CD4-positive, alpha-beta memory T cell (primary cell): Measurements from ENCODE around the gene PPP1R12A. TPM values are rescaled to one million over a fixed set of nuclear protein-coding genes. Genes with fewer than 3 reads are reported as not detected.

Experiments used
- CTCF ChIA-PET: fragments of 350-600 bp; sonication (Branson Sonifier 250); formaldehyde crosslinking; loops from one replicate; lab custom pipeline; 2021; ENCODE audit warnings: inconsistent platforms; ENCODE audit not compliant: partially characterized antibody; lab: Charles Lee
- POLR2A ChIA-PET: fragments of 350-600 bp; sonication (Branson Sonifier 250); formaldehyde crosslinking; loops from one replicate; lab custom pipeline; 2021; ENCODE audit not compliant: partially characterized antibody; lab: Charles Lee
- DNase-seq, 5 donors: peaks; one replicate each; pipeline versions ENCODE4 v3.0.0 to v3.0.0-alpha.2; 2020 to 2022; ENCODE audit warnings: mixed read lengths in 1 of 5
- H3K27ac ChIP-seq: one replicate; pipeline ENCODE4 v1.7.0; 2013; ENCODE audit warnings: low read depth, low read length
- H3K27me3 ChIP-seq: 2 replicates; pipeline ENCODE4 v1.7.0; 2013; ENCODE audit warnings: mild to moderate bottlenecking, low read length, moderate library complexity; ENCODE audit not compliant: insufficient read depth
- H3K36me3 ChIP-seq: 2 replicates; pipeline ENCODE4 v1.7.0; 2013; ENCODE audit warnings: mild to moderate bottlenecking, low read length, moderate library complexity; ENCODE audit not compliant: insufficient read depth
- H3K4me1 ChIP-seq: 2 replicates; pipeline ENCODE4 v1.7.0; 2013; ENCODE audit warnings: mild to moderate bottlenecking, low read length, moderate library complexity; ENCODE audit not compliant: insufficient read depth
- H3K4me3 ChIP-seq, 2 donors: one replicate each; pipeline ENCODE4 v1.7.0; 2013; ENCODE audit warnings: low read length in 2 of 2, mild to moderate bottlenecking in 1 of 2
- H3K9me3 ChIP-seq, 2 donors: one replicate each; pipeline ENCODE4 v1.7.0; 2013; ENCODE audit warnings: low read length in 2 of 2, control low read depth in 1 of 2; ENCODE audit not compliant: control insufficient read depth in 1 of 2
- H3K27ac Mint-ChIP-seq, 7 donors: one replicate each; pipeline ENCODE4 v1.8.0; 2020 to 2021; ENCODE audit warnings: mixed read lengths in 7 of 7, mild to moderate bottlenecking in 6 of 7, inconsistent platforms in 3 of 7, moderate library complexity in 3 of 7
- H3K27me3 Mint-ChIP-seq, 2 donors: one replicate each; pipeline ENCODE4 v1.8.0; 2020 to 2021; ENCODE audit warnings: mixed read lengths in 2 of 2
- H3K36me3 Mint-ChIP-seq, 2 donors: one replicate each; pipeline ENCODE4 v1.8.0; 2020 to 2021; ENCODE audit warnings: mixed read lengths in 2 of 2, inconsistent platforms in 1 of 2, mild to moderate bottlenecking in 1 of 2
- H3K4me1 Mint-ChIP-seq, 4 donors: one replicate each; pipeline ENCODE4 v1.8.0; 2020 to 2021; ENCODE audit warnings: mixed read lengths in 4 of 4, mild to moderate bottlenecking in 1 of 4
- H3K4me3 Mint-ChIP-seq, 8 donors: one replicate each; pipeline ENCODE4 v1.8.0; 2020 to 2021; ENCODE audit warnings: mixed read lengths in 8 of 8, mild to moderate bottlenecking in 7 of 8, moderate library complexity in 6 of 8, inconsistent platforms in 3 of 8
- H3K9me3 Mint-ChIP-seq, 8 donors: one replicate each; pipeline ENCODE4 v1.8.0; 2020 to 2021; ENCODE audit warnings: mixed read lengths in 8 of 8, mild to moderate bottlenecking in 5 of 8, inconsistent platforms in 3 of 8, moderate library complexity in 1 of 8
- intact Hi-C: fragments of 100-400 bp; cut with micrococcal nuclease; formaldehyde crosslinking; loops from one replicate; pipeline ENCODE4 v1.15.1; 2023
- polyA plus RNA-seq, 2 donors: library from polyadenylated mRNA; unstranded; fragments of 300-500 nt; fragmentation: Illumina TruSeq; gene quantifications; one replicate each; pipeline ENCODE4 v1.2.3, GENCODE V29; 2021
- total RNA-seq, 2 experiments: library from RNA; stranded (reverse); gene quantifications; one replicate each; pipeline ENCODE4 v1.2.3, GENCODE V29; 2021

The PPP1R12A gene
- total and polyA plus RNA-seq, 4 experiments from 2014 or later, result 73.1 to 130 (median 128) TPM

GRCh38 chr12:79848339-79848738 lies 86.6 kb downstream of the PPP1R12A start:
- peaks cover 26 to 49% of the 10 kb centered on the region in 2 donors for H3K36me3 Mint-ChIP-seq
- H3K36me3 ChIP-seq, result peaks cover 14% of the 10 kb centered on the region
- no peaks in the 10 kb centered on the region for H3K27me3 ChIP-seq
- H3K4me3 ChIP-seq, result no peak overlapping the region
- peaks cover 0 to 22% (median 14%) of the 10 kb centered on the region in 8 donors for H3K9me3 Mint-ChIP-seq
- peak overlapping the region in 6 of 7 donors; percentile 17 to 62 (median 42) for H3K27ac Mint-ChIP-seq
- H3K4me1 Mint-ChIP-seq, result peaks cover 35 to 55% (median 47%) of the 10 kb centered on the region in 4 donors
- no peaks in the 10 kb centered on the region for H3K9me3 ChIP-seq
- ChIA-PET POLR2A (no interaction called here), CTCF (no interaction called here)
- DNase-seq, result peak in 2 of 5 donors; percentile 13 to 18
- H3K4me3 Mint-ChIP-seq, result peak overlapping the region in 5 of 8 donors; percentile 29 to 70 (median 65)
- peaks cover 25% of the 10 kb centered on the region for H3K4me1 ChIP-seq
- intact Hi-C loops, result no loop called here
- no peak overlapping the region for H3K27ac ChIP-seq
- no peaks in the 10 kb centered on the region for H3K27me3 Mint-ChIP-seq

DNA sequence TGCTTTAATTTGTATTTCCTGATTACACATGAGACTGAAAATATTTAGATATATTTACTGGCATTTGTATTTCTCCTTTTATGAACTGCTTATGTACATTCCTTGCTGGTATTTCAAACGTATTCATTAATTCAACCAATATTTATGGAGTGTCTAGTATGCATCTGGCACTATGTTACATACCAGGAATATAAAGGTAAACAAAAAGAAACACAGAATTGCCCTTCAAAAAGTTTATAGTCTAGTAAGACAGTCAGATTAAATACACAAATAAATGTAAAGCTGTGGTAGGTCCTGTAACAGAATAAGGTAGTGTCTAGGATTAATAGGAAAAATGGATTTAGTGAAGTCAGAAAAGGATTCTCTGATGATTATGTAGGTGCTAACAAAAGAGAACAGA lies 87.5 kb downstream of the PPP1R12A start:
- Mint-ChIP-seq H3K36me3 (peaks cover 27 to 47% of the 10 kb centered on the region in 2 donors), H3K27me3 (no peaks in the 10 kb centered on the region), H3K4me1 (peaks cover 41 to 63% (median 54%) of the 10 kb centered on the region in 4 donors), H3K4me3 (peak overlapping the region in 1 of 8 donors; percentile 2), H3K27ac (peak overlapping the region in 4 of 7 donors; percentile 2 to 43 (median 13)), H3K9me3 (peaks cover 0 to 16% (median 10%) of the 10 kb centered on the region in 8 donors)
- peaks cover 14% of the 10 kb centered on the region for H3K36me3 ChIP-seq
- ChIA-PET CTCF (no interaction called here), POLR2A (no interaction called here)
- H3K4me3 ChIP-seq, result no peak overlapping the region
- H3K4me1 ChIP-seq, result peaks cover 33% of the 10 kb centered on the region
- no peak overlapping the region for H3K27ac ChIP-seq
- no peaks in the 10 kb centered on the region for H3K9me3 ChIP-seq
- DNase-seq, result no peak
- H3K27me3 ChIP-seq, result no peaks in the 10 kb centered on the region
- intact Hi-C loops, result no loop called here

- H3K4me3 ChIP-seq, result no peak overlapping the region
- H3K9me3 Mint-ChIP-seq, result peaks cover 0 to 7% (median 2%) of the 10 kb centered on the region in 8 donors
- no peak overlapping the region for H3K27ac ChIP-seq
- peak overlapping the region in 2 of 7 donors; percentile 18 to 62 for H3K27ac Mint-ChIP-seq
- H3K4me1 Mint-ChIP-seq, result peaks cover 46 to 73% (median 58%) of the 10 kb centered on the region in 4 donors
- H3K27me3 ChIP-seq, result no peaks in the 10 kb centered on the region
- peaks cover 17% of the 10 kb centered on the region for H3K36me3 ChIP-seq
- DNase-seq, result no peak
- CTCF ChIA-PET, result no interaction called here
- intact Hi-C loops, result no loop called here
- POLR2A ChIA-PET, result no interaction called here
- peaks cover 43% of the 10 kb centered on the region for H3K4me1 ChIP-seq
- H3K9me3 ChIP-seq, result no peaks in the 10 kb centered on the region
- H3K4me3 Mint-ChIP-seq, result peak overlapping the region in 4 of 8 donors; percentile 0 to 51 (median 42)
- H3K36me3 Mint-ChIP-seq, result peaks cover 47 to 58% of the 10 kb centered on the region in 2 donors
- no peaks in the 10 kb centered on the region for H3K27me3 Mint-ChIP-seq
These were observed 90.2 kb downstream of the PPP1R12A start for GRCh38 chr12:79844693-79845092.

GRCh38 chr12:79843978-79844377 lies 90.9 kb downstream of the PPP1R12A start:
- peak overlapping the region in 1 of 8 donors; percentile 51 for H3K4me3 Mint-ChIP-seq
- no peaks in the 10 kb centered on the region for H3K27me3 Mint-ChIP-seq
- peaks cover 44 to 74% (median 56%) of the 10 kb centered on the region in 4 donors for H3K4me1 Mint-ChIP-seq
- Histone ChIP-seq H3K36me3 (peaks cover 25% of the 10 kb centered on the region), H3K27ac (no peak overlapping the region), H3K9me3 (no peaks in the 10 kb centered on the region), H3K4me3 (no peak overlapping the region), H3K4me1 (peaks cover 36% of the 10 kb centered on the region), H3K27me3 (no peaks in the 10 kb centered on the region)
- peaks cover 0 to 14% (median 7%) of the 10 kb centered on the region in 8 donors for H3K9me3 Mint-ChIP-seq
- intact Hi-C loops, result no loop called here
- peak overlapping the region in 2 of 7 donors; percentile 2 to 25 for H3K27ac Mint-ChIP-seq
- DNase-seq, result no peak
- ChIA-PET POLR2A (interaction anchor here (0.6 kb wide), 1 partner anchor 737 kb away, joined by 3 read pairs; no protein-coding TSS in a partner anchor), CTCF (no interaction called here)
- H3K36me3 Mint-ChIP-seq, result peaks cover 53 to 65% of the 10 kb centered on the region in 2 donors

DNA sequence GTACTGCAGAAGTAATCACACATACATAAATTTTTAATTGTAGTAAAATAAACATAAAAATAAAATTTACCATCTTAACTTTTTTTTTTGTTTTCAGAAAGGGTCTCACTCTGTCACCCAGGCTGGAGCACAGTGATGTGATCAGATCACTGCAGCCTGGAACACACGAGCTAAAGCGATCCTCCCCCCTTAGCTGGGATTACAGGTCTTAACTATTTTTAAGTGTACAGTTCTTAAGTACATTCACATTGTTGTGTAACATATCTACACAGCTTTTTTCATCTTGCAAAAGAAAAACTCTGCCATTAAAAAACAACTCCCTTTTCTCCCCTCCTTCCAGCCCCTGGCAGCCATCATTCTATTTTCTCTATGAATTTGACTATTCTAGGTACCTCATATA lies 92.3 kb downstream of the PPP1R12A start:
- POLR2A ChIA-PET, result no interaction called here
- no peaks in the 10 kb centered on the region for H3K27me3 Mint-ChIP-seq
- intact Hi-C loops, result no loop called here

DNA sequence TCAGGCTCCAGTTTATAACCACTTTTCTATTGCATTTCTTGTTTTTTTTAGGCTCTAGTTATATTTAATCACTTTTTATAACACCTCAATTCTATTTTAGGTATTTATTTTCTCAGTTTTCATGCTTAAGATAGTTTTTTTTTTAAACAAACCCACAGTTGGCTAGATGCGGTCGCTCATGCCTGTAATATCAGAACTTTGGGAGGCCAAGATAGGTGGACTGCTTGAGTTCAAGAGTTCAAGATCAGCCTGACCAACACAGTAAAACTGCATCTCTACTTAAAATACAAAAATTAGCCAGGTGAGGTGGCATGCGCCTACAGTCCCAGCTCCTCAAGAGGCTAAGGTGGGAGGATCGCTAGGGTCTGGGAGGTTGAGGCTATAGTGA lies 93.0 kb downstream of the PPP1R12A start:
- Mint-ChIP-seq H3K9me3 (peaks cover 0 to 22% (median 11%) of the 10 kb centered on the region in 8 donors), H3K36me3 (peaks cover 56 to 78% of the 10 kb centered on the region in 2 donors), H3K27me3 (no peaks in the 10 kb centered on the region), H3K4me3 (peak overlapping the region in 3 of 8 donors; percentile 31 to 58 (median 46)), H3K4me1 (peaks cover 41 to 71% (median 47%) of the 10 kb centered on the region in 4 donors), H3K27ac (peak overlapping the region in 5 of 7 donors; percentile 22 to 72 (median 41))
- Histone ChIP-seq H3K4me3 (no peak overlapping the region), H3K27ac (no peak overlapping the region), H3K4me1 (peaks cover 23% of the 10 kb centered on the region), H3K9me3 (no peaks in the 10 kb centered on the region), H3K36me3 (peaks cover 25% of the 10 kb centered on the region), H3K27me3 (no peaks in the 10 kb centered on the region)
- DNase-seq, result no peak
- POLR2A ChIA-PET, result interaction anchor here (0.7 kb wide), 1 partner anchor 63 kb away, joined by 3 read pairs; no protein-coding TSS in a partner anchor
- intact Hi-C loops, result no loop called here
- CTCF ChIA-PET, result interaction anchor here (1.1 kb wide), 1 partner anchor 345 kb away, joined by 4 read pairs; no protein-coding TSS in a partner anchor

More for the DNA sequence above, 92.3 kb downstream of the PPP1R12A start:
- no peak for DNase-seq
- H3K4me3 Mint-ChIP-seq, result peak overlapping the region in 4 of 8 donors; percentile 27 to 58 (median 46)
- Histone ChIP-seq H3K9me3 (no peaks in the 10 kb centered on the region), H3K4me3 (no peak overlapping the region), H3K27ac (no peak overlapping the region), H3K36me3 (peaks cover 25% of the 10 kb centered on the region), H3K27me3 (no peaks in the 10 kb centered on the region), H3K4me1 (peaks cover 23% of the 10 kb centered on the region)
- H3K4me1 Mint-ChIP-seq, result peaks cover 44 to 75% (median 51%) of the 10 kb centered on the region in 4 donors
- H3K36me3 Mint-ChIP-seq, result peaks cover 60 to 79% of the 10 kb centered on the region in 2 donors
- CTCF ChIA-PET, result no interaction called here
- peak overlapping the region in 6 of 7 donors; percentile 22 to 74 (median 31) for H3K27ac Mint-ChIP-seq
- peaks cover 0 to 21% (median 11%) of the 10 kb centered on the region in 8 donors for H3K9me3 Mint-ChIP-seq

- ChIA-PET CTCF (interaction anchor here (0.6 to 1.1 kb wide), 2 partner anchors 26 to 346 kb away, joined by 3 to 4 read pairs; no protein-coding TSS in a partner anchor), POLR2A (interaction anchor here (0.7 kb wide), 1 partner anchor 63 kb away, joined by 3 read pairs; no protein-coding TSS in a partner anchor)
- H3K4me1 Mint-ChIP-seq, result peaks cover 39 to 71% (median 46%) of the 10 kb centered on the region in 4 donors
- H3K9me3 ChIP-seq, result no peaks in the 10 kb centered on the region
- intact Hi-C loops, result no loop called here
- H3K4me3 ChIP-seq, result no peak overlapping the region
- no peak overlapping the region for H3K27ac ChIP-seq
- H3K4me3 Mint-ChIP-seq, result peak overlapping the region in 2 of 8 donors; percentile 9 to 31
- peaks cover 0 to 22% (median 11%) of the 10 kb centered on the region in 8 donors for H3K9me3 Mint-ChIP-seq
- H3K27ac Mint-ChIP-seq, result peak overlapping the region in 2 of 7 donors; percentile 28 to 72
- peaks cover 23% of the 10 kb centered on the region for H3K4me1 ChIP-seq
- no peaks in the 10 kb centered on the region for H3K27me3 Mint-ChIP-seq
- H3K36me3 Mint-ChIP-seq, result peaks cover 56 to 74% of the 10 kb centered on the region in 2 donors
- H3K27me3 ChIP-seq, result no peaks in the 10 kb centered on the region
- H3K36me3 ChIP-seq, result peaks cover 25% of the 10 kb centered on the region
- DNase-seq, result peak in 1 of 5 donors; percentile 4
These were observed 93.5 kb downstream of the PPP1R12A start for GRCh38 chr12:79841248-79841877.
